Measurements from ENCODE around the gene DCTN2. TPM values are rescaled to one million over a fixed set of nuclear protein-coding genes. Genes with fewer than 3 reads are reported as not detected.

The DCTN2 gene
- polyA plus RNA-seq, 1 donor from 2014 or later, result 369 TPM

DNA sequence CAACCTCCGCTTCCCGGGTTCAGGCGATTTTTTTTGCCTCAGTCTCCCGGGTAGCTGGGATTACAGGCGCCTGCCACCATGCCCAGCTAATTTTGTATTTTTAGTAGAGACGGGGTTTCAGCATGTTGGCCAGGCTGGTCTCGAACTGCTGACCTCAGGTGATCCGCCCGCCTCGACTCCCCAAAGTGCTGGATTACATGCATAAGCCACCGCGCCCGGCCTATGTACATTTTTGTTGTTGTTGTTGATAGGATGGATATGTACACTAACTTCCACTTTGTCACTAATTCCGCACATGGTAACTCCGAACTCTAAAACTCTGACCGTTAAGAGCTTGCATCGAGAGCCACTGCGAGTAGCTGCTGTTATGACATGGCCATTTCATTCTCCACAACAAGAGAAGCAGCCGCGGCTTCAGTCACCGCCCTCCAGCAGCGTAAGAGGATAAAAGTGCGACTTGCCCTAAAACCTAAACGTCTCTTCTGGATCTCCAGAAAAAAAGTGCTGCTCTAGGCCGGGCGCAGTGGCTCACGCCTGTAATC lies 59.9 kb downstream of the DCTN2 start:
- Histone ChIP-seq H3K79me2 (replicated peaks; ENCODE audit: insufficient read depth, low read length) (peaks cover 15% of the 10 kb centered on the region), H3K9ac (ENCODE audit: low read length) (no peak overlapping the region), H2AFZ (ENCODE audit: low read depth, low read length) (peak overlapping the region; percentile 33), H3K4me3 (ENCODE audit: low read length) (no peak overlapping the region), H3K9me2 (ENCODE audit: insufficient read depth, low read length) (no peaks in the 10 kb centered on the region), H3K9me3 (ENCODE audit: low read length) (no peaks in the 10 kb centered on the region), H3K27ac (ENCODE audit: low read length) (peak overlapping the region; percentile 31), H3K27me3 (ENCODE audit: insufficient read depth, low read depth, low read length) (no peaks in the 10 kb centered on the region), H3K36me3 (ENCODE audit: insufficient read depth, low read length) (no peaks in the 10 kb centered on the region), H3K4me2 (ENCODE audit: low read length) (no peak overlapping the region), H3F3A (ENCODE audit: insufficient read depth, low read length, poor library complexity, severe bottlenecking) (no peaks in the 10 kb centered on the region), H4K20me1 (ENCODE audit: insufficient read depth) (no peaks in the 10 kb centered on the region)
- no peak for TF ChIP-seq EZH2 (IDR thresholded peaks at IDR 0.05; ENCODE audit: borderline replicate concordance, insufficient read depth, low read length, poor library complexity, severe bottlenecking)
- TF ChIP-seq EP300 (conservative IDR thresholded peaks at IDR 0.05; ENCODE audit: poor library complexity, severe bottlenecking), result no peak
- no peak for TF ChIP-seq TAF1 (IDR thresholded peaks at IDR 0.05; ENCODE audit: low read depth)
- no peak for TF ChIP-seq MXI1 (conservative IDR thresholded peaks at IDR 0.05; ENCODE audit: poor library complexity, severe bottlenecking)
- TF ChIP-seq, protein P1, sequence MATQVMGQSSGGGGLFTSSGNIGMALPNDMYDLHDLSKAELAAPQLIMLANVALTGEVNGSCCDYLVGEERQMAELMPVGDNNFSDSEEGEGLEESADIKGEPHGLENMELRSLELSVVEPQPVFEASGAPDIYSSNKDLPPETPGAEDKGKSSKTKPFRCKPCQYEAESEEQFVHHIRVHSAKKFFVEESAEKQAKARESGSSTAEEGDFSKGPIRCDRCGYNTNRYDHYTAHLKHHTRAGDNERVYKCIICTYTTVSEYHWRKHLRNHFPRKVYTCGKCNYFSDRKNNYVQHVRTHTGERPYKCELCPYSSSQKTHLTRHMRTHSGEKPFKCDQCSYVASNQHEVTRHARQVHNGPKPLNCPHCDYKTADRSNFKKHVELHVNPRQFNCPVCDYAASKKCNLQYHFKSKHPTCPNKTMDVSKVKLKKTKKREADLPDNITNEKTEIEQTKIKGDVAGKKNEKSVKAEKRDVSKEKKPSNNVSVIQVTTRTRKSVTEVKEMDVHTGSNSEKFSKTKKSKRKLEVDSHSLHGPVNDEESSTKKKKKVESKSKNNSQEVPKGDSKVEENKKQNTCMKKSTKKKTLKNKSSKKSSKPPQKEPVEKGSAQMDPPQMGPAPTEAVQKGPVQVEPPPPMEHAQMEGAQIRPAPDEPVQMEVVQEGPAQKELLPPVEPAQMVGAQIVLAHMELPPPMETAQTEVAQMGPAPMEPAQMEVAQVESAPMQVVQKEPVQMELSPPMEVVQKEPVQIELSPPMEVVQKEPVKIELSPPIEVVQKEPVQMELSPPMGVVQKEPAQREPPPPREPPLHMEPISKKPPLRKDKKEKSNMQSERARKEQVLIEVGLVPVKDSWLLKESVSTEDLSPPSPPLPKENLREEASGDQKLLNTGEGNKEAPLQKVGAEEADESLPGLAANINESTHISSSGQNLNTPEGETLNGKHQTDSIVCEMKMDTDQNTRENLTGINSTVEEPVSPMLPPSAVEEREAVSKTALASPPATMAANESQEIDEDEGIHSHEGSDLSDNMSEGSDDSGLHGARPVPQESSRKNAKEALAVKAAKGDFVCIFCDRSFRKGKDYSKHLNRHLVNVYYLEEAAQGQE (IDR thresholded peaks at IDR 0.05; ENCODE audit: borderline replicate concordance), result no peak
- no peak for TF ChIP-seq SMC3 (conservative IDR thresholded peaks at IDR 0.05; ENCODE audit: poor library complexity)
- TF ChIP-seq RAD21 (conservative IDR thresholded peaks at IDR 0.05), result no peak
- no peak for TF ChIP-seq POLR2AphosphoS5 (IDR thresholded peaks at IDR 0.05)
- TF ChIP-seq, protein P2, sequence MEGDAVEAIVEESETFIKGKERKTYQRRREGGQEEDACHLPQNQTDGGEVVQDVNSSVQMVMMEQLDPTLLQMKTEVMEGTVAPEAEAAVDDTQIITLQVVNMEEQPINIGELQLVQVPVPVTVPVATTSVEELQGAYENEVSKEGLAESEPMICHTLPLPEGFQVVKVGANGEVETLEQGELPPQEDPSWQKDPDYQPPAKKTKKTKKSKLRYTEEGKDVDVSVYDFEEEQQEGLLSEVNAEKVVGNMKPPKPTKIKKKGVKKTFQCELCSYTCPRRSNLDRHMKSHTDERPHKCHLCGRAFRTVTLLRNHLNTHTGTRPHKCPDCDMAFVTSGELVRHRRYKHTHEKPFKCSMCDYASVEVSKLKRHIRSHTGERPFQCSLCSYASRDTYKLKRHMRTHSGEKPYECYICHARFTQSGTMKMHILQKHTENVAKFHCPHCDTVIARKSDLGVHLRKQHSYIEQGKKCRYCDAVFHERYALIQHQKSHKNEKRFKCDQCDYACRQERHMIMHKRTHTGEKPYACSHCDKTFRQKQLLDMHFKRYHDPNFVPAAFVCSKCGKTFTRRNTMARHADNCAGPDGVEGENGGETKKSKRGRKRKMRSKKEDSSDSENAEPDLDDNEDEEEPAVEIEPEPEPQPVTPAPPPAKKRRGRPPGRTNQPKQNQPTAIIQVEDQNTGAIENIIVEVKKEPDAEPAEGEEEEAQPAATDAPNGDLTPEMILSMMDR (IDR thresholded peaks at IDR 0.05; ENCODE audit: poor library complexity, severe bottlenecking), result no peak

DNA sequence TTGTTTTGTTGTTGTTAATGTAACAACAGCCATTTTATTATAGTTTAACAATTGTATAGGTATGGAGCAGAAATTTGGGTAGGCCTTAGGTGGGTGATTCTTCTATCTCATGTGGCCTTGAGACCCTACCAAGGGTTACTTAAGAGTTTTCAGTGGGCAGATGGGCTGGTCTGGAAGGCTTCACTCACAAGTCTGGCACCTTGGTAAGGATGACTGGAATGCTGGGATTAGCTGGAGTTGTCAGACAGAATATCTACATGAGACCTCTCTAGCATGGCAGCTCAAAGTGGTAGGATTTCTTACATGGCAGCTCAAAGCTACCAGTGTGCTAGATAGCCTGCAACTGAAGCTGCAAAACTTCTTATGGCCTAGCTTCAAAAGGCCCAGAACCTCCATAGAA lies 61.3 kb downstream of the DCTN2 start:
- Histone ChIP-seq H2AFZ (ENCODE audit: low read depth, low read length) (no peak overlapping the region), H3K9ac (ENCODE audit: low read length) (no peak overlapping the region), H4K20me1 (ENCODE audit: insufficient read depth) (no peaks in the 10 kb centered on the region), H3K4me3 (ENCODE audit: low read length) (no peak overlapping the region), H3K9me2 (ENCODE audit: insufficient read depth, low read length) (no peaks in the 10 kb centered on the region), H3K36me3 (ENCODE audit: insufficient read depth, low read length) (no peaks in the 10 kb centered on the region), H3K4me2 (ENCODE audit: low read length) (no peak overlapping the region), H3K27ac (ENCODE audit: low read length) (no peak overlapping the region), H3K9me3 (ENCODE audit: low read length) (no peaks in the 10 kb centered on the region), H3F3A (ENCODE audit: insufficient read depth, low read length, poor library complexity, severe bottlenecking) (no peaks in the 10 kb centered on the region), H3K27me3 (ENCODE audit: insufficient read depth, low read depth, low read length) (peaks cover 8% of the 10 kb centered on the region), H3K79me2 (replicated peaks; ENCODE audit: insufficient read depth, low read length) (peaks cover 15% of the 10 kb centered on the region)
- no peak for TF ChIP-seq TAF1 (IDR thresholded peaks at IDR 0.05; ENCODE audit: low read depth)
- TF ChIP-seq, protein P2 (IDR thresholded peaks at IDR 0.05; ENCODE audit: poor library complexity, severe bottlenecking), result no peak
- no peak for TF ChIP-seq SMC3 (conservative IDR thresholded peaks at IDR 0.05; ENCODE audit: poor library complexity)
- TF ChIP-seq, protein P1 (IDR thresholded peaks at IDR 0.05; ENCODE audit: borderline replicate concordance), result no peak
- TF ChIP-seq EP300 (conservative IDR thresholded peaks at IDR 0.05; ENCODE audit: poor library complexity, severe bottlenecking), result no peak
- TF ChIP-seq RAD21 (conservative IDR thresholded peaks at IDR 0.05), result no peak
- TF ChIP-seq MXI1 (conservative IDR thresholded peaks at IDR 0.05; ENCODE audit: poor library complexity, severe bottlenecking), result no peak

All from neural cell (in vitro differentiated cells).